NB4 (cell line): ENCODE results near the gene TNRC18.

ENCODE experiments used
- CTCF ChIP-seq: IDR thresholded peaks from one replicate; pipeline ENCODE4 v1.5.1; 2012; ENCODE audit warnings: low read depth, low read length
- POLR2A ChIP-seq: IDR thresholded peaks from 2 replicates; pipeline ENCODE4 v1.6.1; 2011; ENCODE audit warnings: mild to moderate bottlenecking; ENCODE audit not compliant: insufficient read length; ENCODE audit errors: extremely low read depth

- TF ChIP-seq CTCF (peak; percentile 54), POLR2A (no peak)
Observed at GRCh38 chr7:5284304-5285281, 139.0 kb downstream of the TNRC18 start.
